HPDE6-E6E7 (cell line): ENCODE measurements around the gene ABCC9.
"Not testable (repeated sequence)": the region's sequence is repeated elsewhere in the genome, so short reads cannot be mapped to it uniquely, and the experiment has no call there.

Experiments used
- DNase-seq: peaks from one replicate; pipeline ENCODE4 v3.0.0; 2011; ENCODE audit warnings: missing footprints; ENCODE audit errors: extremely low spot score

The ABCC9 gene

DNA sequence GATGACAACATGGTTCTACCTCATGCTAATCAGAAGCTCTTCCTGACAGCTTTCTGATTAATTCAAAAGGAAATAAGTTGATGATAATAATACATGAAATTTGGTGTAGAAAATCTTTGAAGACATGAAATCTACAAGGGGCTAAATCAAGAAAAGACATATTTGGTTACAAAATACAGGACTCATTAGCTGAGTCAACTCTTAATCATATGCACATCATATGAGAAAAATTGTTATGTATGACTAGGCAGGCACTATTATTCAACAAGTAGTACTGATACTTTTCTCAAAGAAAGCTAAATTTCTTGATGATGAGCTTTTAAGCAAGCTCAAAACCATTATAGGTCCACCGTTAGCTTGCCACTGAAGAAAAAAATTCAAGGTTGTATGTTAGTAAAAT, 7.1 kb downstream of the ABCC9 start:
- no peak for DNase-seq

GRCh38 chr12:21933656-21934055, 7.6 kb downstream of the ABCC9 start:
- DNase-seq: no peak

GRCh38 chr12:21929972-21930371, 11.3 kb downstream of the ABCC9 start:
- DNase-seq: not testable (repeated sequence)

- no peak for DNase-seq
Measured at GRCh38 chr12:21925296-21925913, 15.8 kb downstream of the ABCC9 start.

DNA sequence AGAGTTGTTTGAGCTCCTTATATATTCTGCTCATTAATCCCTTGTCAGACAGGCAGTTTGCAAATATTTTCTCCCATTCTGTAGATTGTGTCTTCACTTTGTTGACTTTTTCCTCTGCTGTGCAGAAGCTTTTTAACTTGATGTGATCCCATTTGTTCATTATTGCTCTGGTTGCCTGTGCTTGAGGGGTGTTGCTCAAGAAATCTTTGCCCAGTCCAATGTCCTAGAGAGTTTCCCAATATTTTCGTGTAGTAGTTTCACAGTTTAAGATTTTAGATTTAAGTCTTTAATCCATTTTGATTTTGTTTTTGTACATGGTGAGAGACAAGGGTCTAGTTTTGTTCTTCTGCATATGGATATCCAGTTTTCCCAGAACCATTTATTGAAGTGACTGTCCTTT, 19.8 kb downstream of the ABCC9 start:
- DNase-seq: no peak

DNA sequence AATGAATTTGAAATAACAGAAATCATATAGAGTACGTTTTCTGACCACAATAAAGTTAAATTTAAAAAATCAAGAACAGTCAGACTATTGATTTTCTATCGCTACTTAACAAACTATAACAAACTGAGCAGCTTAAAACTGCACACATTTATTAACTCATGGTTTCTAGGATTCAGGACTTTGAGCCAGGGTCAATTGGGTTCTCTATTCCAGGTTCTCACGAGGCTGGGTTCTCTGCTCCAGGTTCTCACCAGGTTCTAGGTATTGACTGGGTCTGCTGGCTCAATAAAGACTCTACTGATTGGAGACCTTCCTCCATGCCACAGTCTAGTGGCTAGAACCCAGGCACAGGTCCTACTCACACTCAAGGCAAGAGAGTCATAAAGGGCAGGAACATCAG, 22.8 kb downstream of the ABCC9 start:
- no peak for DNase-seq

DNA sequence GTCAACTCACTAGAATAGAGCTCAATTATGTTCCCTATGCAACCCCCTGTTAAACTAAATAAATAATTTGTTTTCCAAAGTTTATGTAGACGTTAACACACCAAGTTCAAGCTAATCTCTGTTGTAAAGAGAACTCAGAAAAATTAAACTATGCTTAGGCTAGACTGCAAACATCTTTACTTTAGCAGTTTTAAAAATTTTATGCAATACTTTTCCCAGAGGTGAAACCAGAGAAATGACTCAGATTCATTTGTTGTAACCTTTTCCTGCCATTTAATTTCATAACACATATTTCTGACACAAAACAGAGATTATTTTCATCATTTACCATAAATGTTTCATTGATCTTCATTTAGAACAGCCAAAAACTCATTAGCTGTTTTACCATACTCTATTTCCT, 27.4 kb downstream of the ABCC9 start:
- no peak for DNase-seq

DNA sequence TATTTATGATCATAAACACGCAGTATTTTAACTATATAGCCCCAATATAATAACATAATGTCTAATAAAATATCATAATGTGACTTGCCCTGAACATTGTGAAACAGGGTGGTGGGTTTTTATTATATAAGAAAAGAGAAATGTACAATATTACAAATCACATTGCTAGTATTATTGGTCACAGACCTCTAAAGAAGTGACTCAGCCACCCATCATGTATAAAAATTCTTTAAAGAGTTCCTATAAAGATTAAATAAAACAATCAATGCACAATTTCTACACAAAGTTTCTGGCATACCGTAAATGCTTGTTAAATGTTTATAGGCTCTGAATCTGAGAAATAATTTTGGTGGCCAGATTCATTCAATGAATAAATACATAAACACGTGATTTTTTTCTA, 28.9 kb downstream of the ABCC9 start:
- no peak for DNase-seq

DNA sequence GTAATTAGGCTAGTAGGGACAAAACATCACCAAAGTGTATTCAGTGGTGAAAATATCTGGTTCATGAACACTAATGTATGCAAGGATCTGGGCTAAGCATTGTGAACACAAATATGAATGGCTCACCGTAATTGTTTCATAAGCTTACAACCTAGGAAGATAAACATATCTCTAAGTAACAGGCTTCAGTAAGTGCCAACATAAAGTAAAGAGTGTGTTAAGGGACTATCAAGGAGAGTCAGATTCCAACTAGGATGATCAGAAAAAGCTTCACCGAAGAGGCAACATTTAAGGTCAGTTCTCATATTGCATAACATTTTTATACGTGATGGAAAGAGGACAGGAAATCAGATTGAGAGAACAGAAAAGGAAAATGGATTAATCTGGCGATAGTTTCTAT, 29.4 kb downstream of the ABCC9 start:
- DNase-seq: no peak

DNA sequence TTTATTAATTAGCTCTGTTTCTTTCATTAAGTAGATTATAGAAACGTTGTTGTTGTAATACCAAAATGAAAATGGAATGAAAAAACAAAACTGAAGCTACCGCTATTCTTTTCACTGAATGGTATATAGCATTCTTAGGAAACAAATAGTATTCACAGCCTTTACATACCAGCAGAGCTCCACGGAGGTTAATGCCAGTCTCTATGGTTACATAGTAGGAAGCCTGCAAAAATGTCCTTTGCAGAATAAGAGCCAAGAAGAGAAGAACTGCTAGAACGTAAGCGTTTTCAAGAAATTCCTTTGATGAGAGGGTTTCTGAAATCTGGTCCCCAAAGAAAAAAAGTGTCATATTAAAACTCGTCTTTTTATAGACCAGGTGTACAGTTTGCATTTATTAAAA, 30.6 kb downstream of the ABCC9 start:
- DNase-seq: no peak

- no peak for DNase-seq
Measured at GRCh38 chr12:21907948-21908837, 33.0 kb downstream of the ABCC9 start.

- DNase-seq: no peak
Measured at GRCh38 chr12:21906919-21907493, 34.2 kb downstream of the ABCC9 start.

GRCh38 chr12:21899532-21899931, 41.7 kb downstream of the ABCC9 start:
- not testable (repeated sequence) for DNase-seq

GRCh38 chr12:21895651-21896050, 45.6 kb downstream of the ABCC9 start:
- no peak for DNase-seq

- no peak for DNase-seq
Measured at GRCh38 chr12:21894792-21895595, 46.2 kb downstream of the ABCC9 start.

DNA sequence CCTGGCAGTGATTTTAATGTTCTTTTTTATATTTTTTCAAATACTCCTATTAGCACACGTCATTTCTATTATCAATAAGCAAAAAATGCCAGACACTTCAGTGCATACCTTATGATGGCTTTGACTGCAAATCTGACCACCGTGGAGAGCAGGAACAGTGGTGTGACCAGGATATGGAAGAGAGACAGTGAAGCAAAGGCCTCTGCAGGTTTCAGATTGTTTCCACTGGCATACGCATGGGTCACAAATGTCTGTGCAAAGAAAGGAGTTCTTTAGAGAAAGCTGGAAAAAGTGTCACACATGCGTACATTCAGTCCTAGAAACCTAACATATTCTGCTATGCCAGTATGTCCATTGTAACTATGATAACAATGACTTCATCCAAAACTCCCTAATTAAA, 47.3 kb downstream of the ABCC9 start:
- DNase-seq: no peak

DNA sequence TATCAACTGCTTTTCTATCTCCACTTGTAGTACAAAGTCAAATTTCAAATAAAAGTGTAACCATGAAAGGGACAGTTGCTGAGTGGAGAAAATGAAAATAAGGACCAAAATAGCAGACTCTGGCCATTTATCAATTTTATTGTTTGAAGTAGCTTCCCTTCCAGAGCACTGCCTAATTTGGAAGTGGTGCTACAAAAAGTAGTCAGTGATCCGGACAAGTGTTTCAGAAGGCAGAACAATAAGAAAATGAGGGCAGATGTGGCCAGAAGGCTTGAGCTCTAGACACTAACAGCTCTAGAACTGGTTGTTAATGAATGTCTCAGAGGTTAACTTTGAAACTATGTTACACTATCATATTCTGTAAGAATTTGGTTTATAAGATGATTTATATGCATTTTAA, 48.9 kb downstream of the ABCC9 start:
- DNase-seq: no peak

GRCh38 chr12:21891751-21892217, 49.4 kb downstream of the ABCC9 start:
- DNase-seq: no peak

DNA sequence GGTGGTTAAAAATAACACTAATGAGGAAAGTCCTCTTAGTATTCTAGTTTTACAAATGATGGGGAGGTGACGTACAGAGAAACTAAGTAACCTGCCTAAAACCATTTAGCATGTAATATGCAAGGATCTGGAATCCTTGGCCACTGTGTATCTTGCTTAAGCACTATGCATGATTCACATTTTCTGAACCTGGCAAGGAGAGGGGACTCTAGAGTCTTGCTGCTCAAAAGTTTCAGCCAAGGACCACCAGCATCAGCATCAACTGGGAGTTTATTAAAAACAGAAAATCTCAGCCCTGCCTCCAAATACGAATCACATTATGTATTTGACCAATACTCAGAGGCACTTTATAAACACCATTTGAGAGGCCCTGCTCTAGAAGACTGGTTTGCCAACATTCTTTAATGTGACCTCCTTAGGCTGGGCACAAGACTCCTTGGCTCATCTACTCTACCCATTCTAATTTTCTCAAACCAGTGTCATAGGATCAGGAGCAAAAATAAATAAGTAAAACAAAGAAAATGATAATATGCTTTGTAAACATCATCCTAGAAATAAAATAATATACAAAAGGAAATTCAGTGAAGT, 52.9 kb downstream of the ABCC9 start:
- DNase-seq: no peak

GRCh38 chr12:21884936-21885335, 56.3 kb downstream of the ABCC9 start:
- DNase-seq: no peak

GRCh38 chr12:21882635-21883034, 58.6 kb downstream of the ABCC9 start:
- no peak for DNase-seq

- no peak for DNase-seq
Measured at GRCh38 chr12:21881965-21882364, 59.3 kb downstream of the ABCC9 start.
